ENCODE data around the gene TPD52L2. TPM values are rescaled to one million over a fixed set of nuclear protein-coding genes. Genes with fewer than 3 reads are reported as not detected.
"Not testable (repeated sequence)": the region's sequence is repeated elsewhere in the genome, so short reads cannot be mapped to it uniquely, and the experiment has no call there.

The TPD52L2 gene
- total and polyA plus RNA-seq, 5 experiments from 2014 or later, result 39.3 to 79.0 (median 56.4) TPM

- ATAC-seq (no peak), DNase-seq (no peak)
- Mint-ChIP-seq H3K27me3 (no peaks in the 10 kb centered on the region), H3K9me3 (peaks cover 0 to 6% (median 2%) of the 10 kb centered on the region in 9 donors), H3K36me3 (peaks cover 0 to 40% (median 11%) of the 10 kb centered on the region in 3 donors), H3K4me3 (no peak overlapping the region), H3K27ac (no peak overlapping the region), H3K4me1 (peaks cover 7 to 29% (median 18%) of the 10 kb centered on the region in 4 donors)
- POLR2A ChIA-PET, result no interaction called here
These were observed 55.2 kb downstream of the TPD52L2 start for GRCh38 chr20:63920226-63920625.

- POLR2A ChIA-PET, result interaction anchor here (1.7 kb wide), 1 partner anchor 10 kb away, joined by 4 read pairs; no protein-coding TSS in a partner anchor
- H3K36me3 Mint-ChIP-seq, result peaks cover 0 to 49% (median 4%) of the 10 kb centered on the region in 3 donors
- peaks cover 11 to 22% (median 20%) of the 10 kb centered on the region in 4 donors for H3K4me1 Mint-ChIP-seq
- peak overlapping the region in 2 of 10 donors; percentile 33 to 47 for H3K27ac Mint-ChIP-seq
- H3K9me3 Mint-ChIP-seq, result no peaks in the 10 kb centered on the region
- H3K4me3 Mint-ChIP-seq, result no peak overlapping the region
- H3K27me3 Mint-ChIP-seq, result no peaks in the 10 kb centered on the region
- DNase-seq (no peak), ATAC-seq (no peak)
These were observed 58.6 kb downstream of the TPD52L2 start for GRCh38 chr20:63923651-63924050.

- POLR2A ChIA-PET, result interaction anchor here (1.7 kb wide), 1 partner anchor 9 kb away, joined by 4 read pairs; no protein-coding TSS in a partner anchor
- H3K36me3 Mint-ChIP-seq, result peaks cover 0 to 52% (median 4%) of the 10 kb centered on the region in 3 donors
- no peaks in the 10 kb centered on the region for H3K9me3 Mint-ChIP-seq
- H3K4me1 Mint-ChIP-seq, result peaks cover 14 to 22% (median 18%) of the 10 kb centered on the region in 4 donors
- no peak overlapping the region for H3K4me3 Mint-ChIP-seq
- H3K27ac Mint-ChIP-seq, result peak overlapping the region in 4 of 10 donors; percentile 20 to 66 (median 40)
- H3K27me3 Mint-ChIP-seq, result no peaks in the 10 kb centered on the region
- DNase-seq (no peak), ATAC-seq (no peak)
These were observed 59.2 kb downstream of the TPD52L2 start for GRCh38 chr20:63924241-63924640.

GRCh38 chr20:63926298-63926697 is 61.2 kb downstream of the TPD52L2 start:
- POLR2A ChIA-PET, result no interaction called here
- peaks cover 16 to 22% (median 18%) of the 10 kb centered on the region in 4 donors for H3K4me1 Mint-ChIP-seq
- H3K27me3 Mint-ChIP-seq, result no peaks in the 10 kb centered on the region
- H3K36me3 Mint-ChIP-seq, result peaks cover 0 to 62% (median 11%) of the 10 kb centered on the region in 3 donors
- ATAC-seq (no peak), DNase-seq (no peak)
- no peaks in the 10 kb centered on the region for H3K9me3 Mint-ChIP-seq
- no peak overlapping the region for H3K4me3 Mint-ChIP-seq
- H3K27ac Mint-ChIP-seq, result peak overlapping the region in 2 of 10 donors; percentile 5 to 15

- DNase-seq, result no peak
- Mint-ChIP-seq H3K4me1 (peaks cover 13 to 16% (median 13%) of the 10 kb centered on the region in 4 donors), H3K4me3 (no peak overlapping the region), H3K27ac (peak overlapping the region in 1 of 10 donors; percentile 17), H3K36me3 (peaks cover 0 to 67% (median 13%) of the 10 kb centered on the region in 3 donors), H3K9me3 (no peaks in the 10 kb centered on the region), H3K27me3 (no peaks in the 10 kb centered on the region)
- POLR2A ChIA-PET, result no interaction called here
- no peak for ATAC-seq
These were observed 64.0 kb downstream of the TPD52L2 start for GRCh38 chr20:63929071-63929470.

- DNase-seq, ATAC-seq, H3K4me3 Mint-ChIP-seq, POLR2A ChIA-PET, H3K27me3 Mint-ChIP-seq, H3K9me3 Mint-ChIP-seq: not testable (repeated sequence)
- H3K4me1 Mint-ChIP-seq, result peaks cover 11 to 16% (median 13%) of the 10 kb centered on the region in 4 donors
- peak overlapping the region in 1 of 10 donors; percentile 43 for H3K27ac Mint-ChIP-seq
- H3K36me3 Mint-ChIP-seq, result peaks cover 0 to 70% (median 13%) of the 10 kb centered on the region in 3 donors
These were observed 64.4 kb downstream of the TPD52L2 start for GRCh38 chr20:63929473-63929883.

GRCh38 chr20:63930971-63931553 is 66.0 kb downstream of the TPD52L2 start:
- H3K4me3 Mint-ChIP-seq, result no peak overlapping the region
- POLR2A ChIA-PET, result no interaction called here
- H3K27me3 Mint-ChIP-seq, result no peaks in the 10 kb centered on the region
- ATAC-seq (no peak), DNase-seq (peak in 1 of 10 donors; percentile 38)
- peaks cover 0 to 76% (median 13%) of the 10 kb centered on the region in 3 donors for H3K36me3 Mint-ChIP-seq
- H3K9me3 Mint-ChIP-seq, result no peaks in the 10 kb centered on the region
- H3K27ac Mint-ChIP-seq, result peak overlapping the region in 2 of 10 donors; percentile 59 to 84
- H3K4me1 Mint-ChIP-seq, result peaks cover 5 to 23% (median 12%) of the 10 kb centered on the region in 4 donors

- H3K4me1 Mint-ChIP-seq, result peaks cover 2 to 16% (median 7%) of the 10 kb centered on the region in 4 donors
- POLR2A ChIA-PET, result no interaction called here
- no peaks in the 10 kb centered on the region for H3K9me3 Mint-ChIP-seq
- H3K27ac Mint-ChIP-seq, result peak overlapping the region in 2 of 10 donors; percentile 25 to 80
- ATAC-seq, result no peak
- peaks cover 0 to 77% (median 13%) of the 10 kb centered on the region in 3 donors for H3K36me3 Mint-ChIP-seq
- peak in 1 of 10 donors; percentile 44 for DNase-seq
- no peak overlapping the region for H3K4me3 Mint-ChIP-seq
- H3K27me3 Mint-ChIP-seq, result no peaks in the 10 kb centered on the region
These were observed 66.7 kb downstream of the TPD52L2 start for GRCh38 chr20:63931735-63932134.

- no peak for ATAC-seq
- peak overlapping the region in 1 of 10 donors; percentile 44 for H3K27ac Mint-ChIP-seq
- H3K36me3 Mint-ChIP-seq, result peaks cover 0 to 70% (median 13%) of the 10 kb centered on the region in 3 donors
- POLR2A ChIA-PET, result interaction anchor here (1.6 kb wide), 1 partner anchor 9 kb away, joined by 4 read pairs; no protein-coding TSS in a partner anchor
- H3K27me3 Mint-ChIP-seq, result no peaks in the 10 kb centered on the region
- DNase-seq, result peak in 1 of 10 donors; percentile 37
- no peaks in the 10 kb centered on the region for H3K9me3 Mint-ChIP-seq
- H3K4me3 Mint-ChIP-seq, result no peak overlapping the region
- H3K4me1 Mint-ChIP-seq, result peaks cover 0 to 12% (median 5%) of the 10 kb centered on the region in 4 donors
These were observed 67.6 kb downstream of the TPD52L2 start for GRCh38 chr20:63932606-63933160.

GRCh38 chr20:63933646-63934045 is 68.6 kb downstream of the TPD52L2 start:
- no peak overlapping the region for H3K4me3 Mint-ChIP-seq
- ATAC-seq, result no peak
- H3K36me3 Mint-ChIP-seq, result peaks cover 0 to 65% (median 9%) of the 10 kb centered on the region in 3 donors
- DNase-seq, result no peak
- no peak overlapping the region for H3K27ac Mint-ChIP-seq
- H3K27me3 Mint-ChIP-seq, result no peaks in the 10 kb centered on the region
- POLR2A ChIA-PET, result interaction anchor here (1.6 kb wide), 1 partner anchor 10 kb away, joined by 4 read pairs; no protein-coding TSS in a partner anchor
- peaks cover 0 to 12% (median 5%) of the 10 kb centered on the region in 4 donors for H3K4me1 Mint-ChIP-seq
- no peaks in the 10 kb centered on the region for H3K9me3 Mint-ChIP-seq

- peak overlapping the region in 4 of 10 donors; percentile 48 to 62 (median 56) for H3K27ac Mint-ChIP-seq
- H3K4me3 Mint-ChIP-seq, result no peak overlapping the region
- DNase-seq (no peak), ATAC-seq (peak in 1 of 2 donors; percentile 50)
- no peaks in the 10 kb centered on the region for H3K27me3 Mint-ChIP-seq
- POLR2A ChIA-PET, result interaction anchor here (0.6 kb wide), 1 partner anchor 1632 kb away, joined by 3 read pairs; no protein-coding TSS in a partner anchor
- H3K36me3 Mint-ChIP-seq, result peaks cover 0 to 58% (median 9%) of the 10 kb centered on the region in 3 donors
- H3K9me3 Mint-ChIP-seq, result no peaks in the 10 kb centered on the region
- H3K4me1 Mint-ChIP-seq, result peaks cover 0 to 12% (median 4%) of the 10 kb centered on the region in 4 donors
These were observed 69.4 kb downstream of the TPD52L2 start for GRCh38 chr20:63934271-63935068.

- ATAC-seq (no peak), DNase-seq (no peak)
- Mint-ChIP-seq H3K4me3 (no peak overlapping the region), H3K27me3 (no peaks in the 10 kb centered on the region), H3K36me3 (peaks cover 0 to 54% (median 4%) of the 10 kb centered on the region in 3 donors), H3K9me3 (no peaks in the 10 kb centered on the region), H3K4me1 (peaks cover 0 to 12% (median 4%) of the 10 kb centered on the region in 4 donors), H3K27ac (no peak overlapping the region)
- POLR2A ChIA-PET, result interaction anchor here (0.6 kb wide), 1 partner anchor 1633 kb away, joined by 3 read pairs; no protein-coding TSS in a partner anchor
These were observed 70.4 kb downstream of the TPD52L2 start for GRCh38 chr20:63935447-63935846.
